IPS-18c (cell line): ENCODE measurements around the gene EXOC2.
"Not testable (repeated sequence)": the region's sequence is repeated elsewhere in the genome, so short reads cannot be mapped to it uniquely, and the experiment has no call there.

Source experiments
- H3K4me3 ChIP-seq: 2 replicates; pipeline ENCODE4 v1.7.0; 2013; ENCODE audit warnings: low read depth, mild to moderate bottlenecking, low read length, moderate library complexity; ENCODE audit not compliant: insufficient read depth
- H3K9me3 ChIP-seq: one replicate; pipeline ENCODE4 v1.6.1; 2013; ENCODE audit warnings: mild to moderate bottlenecking, low read length, moderate library complexity; ENCODE audit not compliant: control insufficient read depth, insufficient read depth

EXOC2 gene

DNA sequence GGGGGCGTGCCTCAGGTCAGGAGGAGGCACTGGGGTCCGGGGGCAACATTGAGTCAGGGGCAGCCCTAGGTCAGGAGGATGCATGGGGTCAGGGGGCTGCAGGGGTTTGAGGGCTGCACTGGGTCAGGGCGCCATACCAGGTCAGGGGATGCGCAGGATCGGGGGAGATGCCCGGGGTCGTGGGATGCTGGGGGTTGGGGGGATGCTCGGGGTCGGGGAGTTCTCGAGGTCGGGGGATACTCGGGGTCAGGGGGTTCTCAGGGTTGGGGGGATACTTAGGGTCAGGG lies 727 bp upstream of the EXOC2 start:
- H3K9me3 ChIP-seq = no peaks in the 10 kb centered on the region
- H3K4me3 ChIP-seq = peak overlapping the region; percentile 82; the same call in 1 of the 2 replicates

DNA sequence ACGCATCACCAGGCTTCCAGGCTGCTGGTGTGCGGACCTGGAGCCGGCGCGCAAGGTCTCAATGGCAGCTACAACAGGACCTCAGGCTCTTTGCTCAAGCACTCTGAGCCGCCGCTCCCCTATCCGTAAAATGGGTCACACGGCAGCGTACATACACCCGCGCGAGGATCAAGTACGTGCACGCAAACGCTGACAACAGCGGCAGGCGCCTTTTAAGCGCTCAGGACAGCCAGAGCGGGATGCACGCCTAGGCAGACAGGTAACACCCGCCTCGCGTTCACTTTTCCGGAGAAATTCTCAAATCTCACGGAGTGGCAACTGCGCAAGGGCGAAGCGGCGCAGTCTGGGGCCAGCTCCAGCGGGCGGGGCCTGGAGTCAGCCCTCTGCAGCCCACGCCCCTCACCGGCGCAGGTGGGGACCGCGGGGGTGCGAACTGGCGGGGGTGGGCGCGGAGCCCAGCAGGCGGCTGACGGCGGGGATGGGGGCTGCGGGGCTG lies 535 bp downstream of the EXOC2 start:
- H3K9me3 ChIP-seq = no peaks in the 10 kb centered on the region
- peak overlapping the region; percentile 82 for H3K4me3 ChIP-seq

DNA sequence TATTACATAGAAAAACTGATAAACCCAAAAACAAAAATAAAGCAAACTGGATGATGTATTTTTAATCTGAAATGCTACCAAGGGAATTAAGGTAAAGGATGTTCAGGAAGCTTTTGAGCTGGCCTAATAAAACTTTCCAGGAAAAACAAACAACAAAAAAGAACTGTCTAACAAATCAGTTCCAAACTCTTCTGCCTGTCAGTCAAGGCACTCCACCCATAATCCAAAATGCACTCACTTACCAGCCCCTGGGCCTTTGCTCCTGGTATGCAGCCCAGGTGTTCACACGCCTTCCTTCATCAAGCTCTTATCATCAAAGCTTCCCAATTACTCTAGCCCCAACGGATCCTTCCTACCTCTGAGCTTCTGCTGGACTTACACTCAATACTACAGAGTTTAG lies 3.7 kb downstream of the EXOC2 start:
- Histone ChIP-seq H3K9me3 (no peaks in the 10 kb centered on the region), H3K4me3 (no peak overlapping the region)

DNA sequence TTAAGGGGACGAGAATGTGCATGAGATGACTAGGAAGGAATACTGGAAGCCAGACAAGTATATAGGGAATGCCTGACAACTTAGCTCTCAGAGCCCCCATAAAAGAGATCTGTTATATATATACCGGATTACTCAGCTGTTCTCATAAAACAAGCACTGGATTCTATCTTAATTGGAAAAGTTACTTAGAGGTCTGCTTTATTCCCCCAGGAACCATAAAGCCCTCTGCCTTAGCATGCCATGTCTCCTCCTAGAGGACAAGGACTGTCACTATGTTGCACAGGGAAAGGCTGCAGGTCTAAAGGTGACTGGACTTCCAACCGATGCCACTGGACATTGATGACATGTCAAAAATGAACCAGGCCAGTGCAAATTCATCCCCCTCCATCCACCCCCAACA lies 6.4 kb downstream of the EXOC2 start:
- Histone ChIP-seq H3K4me3 (no peak overlapping the region), H3K9me3 (no peaks in the 10 kb centered on the region)

DNA sequence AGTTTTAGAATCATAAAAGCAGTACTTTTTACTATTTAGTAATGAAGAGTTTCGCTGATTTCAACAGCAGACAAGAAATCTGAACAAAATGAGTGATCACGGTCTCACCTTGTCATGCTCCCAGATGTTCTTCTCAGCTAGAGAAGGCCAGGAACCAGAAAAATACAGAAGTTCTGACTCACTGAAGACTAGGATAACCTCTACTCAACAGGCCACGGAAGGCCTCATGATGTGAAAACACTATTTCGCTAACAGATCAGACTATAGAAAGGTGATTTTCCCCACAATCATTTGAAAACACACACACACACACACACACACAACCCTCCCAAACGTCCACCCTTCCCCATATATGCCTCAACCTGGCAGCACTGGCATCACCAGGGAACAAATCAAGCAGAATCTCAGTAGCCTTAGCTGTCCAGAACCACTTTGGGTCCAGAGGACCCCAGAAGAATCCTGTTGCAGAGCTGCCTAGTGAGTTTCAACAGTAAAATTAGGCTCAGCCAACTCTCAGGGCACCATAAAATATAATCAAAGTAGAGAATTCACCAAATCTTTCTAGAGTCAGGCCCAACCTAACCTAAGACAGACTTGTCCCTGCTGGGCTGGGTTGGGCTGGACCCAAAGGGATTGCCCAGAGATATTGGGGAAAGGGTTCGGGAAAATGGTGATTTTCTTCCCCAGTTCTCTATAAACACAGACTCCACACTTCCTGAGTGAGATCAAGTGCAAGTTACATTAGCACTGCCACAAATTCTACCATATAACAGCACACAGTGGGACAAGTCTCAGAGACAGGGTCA lies 7.9 kb downstream of the EXOC2 start:
- Histone ChIP-seq H3K4me3 (no peak overlapping the region), H3K9me3 (no peaks in the 10 kb centered on the region)

DNA sequence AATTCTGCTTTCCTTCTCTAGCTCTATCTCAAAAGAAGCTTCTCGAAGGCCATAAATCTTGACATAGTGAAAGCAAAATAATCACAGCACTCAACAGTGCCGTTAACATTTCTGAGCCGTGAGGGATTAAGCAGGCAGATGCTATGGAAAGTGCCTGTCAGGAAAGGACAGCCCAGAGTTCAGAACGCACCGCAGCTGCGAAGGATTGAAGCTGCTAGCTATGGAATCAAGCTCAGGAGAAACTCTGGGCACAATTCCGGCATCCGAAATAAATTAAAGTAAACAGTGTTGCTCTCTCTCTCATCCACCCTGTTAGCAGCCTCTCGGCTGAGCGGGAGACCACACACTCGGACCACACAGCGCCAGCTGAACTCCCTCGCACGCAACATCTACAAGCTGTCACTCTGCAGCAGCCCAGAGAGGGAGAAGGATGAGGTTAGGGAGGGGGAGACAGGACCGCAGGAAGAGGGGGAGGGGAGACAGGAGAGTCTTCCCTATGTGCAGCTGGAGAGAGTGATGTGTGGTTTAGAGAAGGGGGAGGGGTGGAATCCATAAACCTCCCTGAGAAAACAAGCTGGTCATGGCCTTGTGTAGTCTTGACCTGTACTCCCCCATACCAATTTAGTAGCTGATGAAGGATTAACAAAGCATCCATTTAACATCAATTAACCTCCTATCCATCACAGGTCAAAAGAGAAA lies 9.0 kb downstream of the EXOC2 start:
- no peaks in the 10 kb centered on the region for H3K9me3 ChIP-seq
- no peak overlapping the region for H3K4me3 ChIP-seq

GRCh38 chr6:680666-681340 lies 12.1 kb downstream of the EXOC2 start:
- Histone ChIP-seq H3K9me3 (no peaks in the 10 kb centered on the region), H3K4me3 (no peak overlapping the region)

DNA sequence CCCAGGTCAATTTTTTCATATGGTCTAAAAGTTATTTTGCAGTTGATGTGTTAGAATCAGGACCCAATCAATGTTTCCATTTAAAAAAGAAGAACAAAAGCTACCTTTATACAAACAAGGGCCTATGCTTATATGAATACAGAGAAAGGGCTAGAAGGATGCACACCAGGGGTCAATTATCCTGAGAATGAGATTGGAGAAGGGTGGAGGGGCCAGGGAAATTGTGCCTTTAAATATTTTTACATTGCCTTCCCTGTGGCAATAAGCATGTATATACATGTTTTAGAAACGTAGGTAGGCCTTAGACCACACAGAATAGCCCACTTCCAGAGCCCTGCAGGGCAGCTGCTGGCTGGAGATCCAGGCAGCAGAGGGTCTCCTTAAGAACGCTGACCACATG lies 12.7 kb downstream of the EXOC2 start:
- Histone ChIP-seq H3K9me3 (no peaks in the 10 kb centered on the region), H3K4me3 (no peak overlapping the region)

- Histone ChIP-seq H3K9me3 (no peaks in the 10 kb centered on the region), H3K4me3 (no peak overlapping the region)
Observed at GRCh38 chr6:679282-679681, 13.7 kb downstream of the EXOC2 start.

GRCh38 chr6:678520-678919 lies 14.4 kb downstream of the EXOC2 start:
- Histone ChIP-seq H3K4me3 (no peak overlapping the region), H3K9me3 (no peaks in the 10 kb centered on the region)

DNA sequence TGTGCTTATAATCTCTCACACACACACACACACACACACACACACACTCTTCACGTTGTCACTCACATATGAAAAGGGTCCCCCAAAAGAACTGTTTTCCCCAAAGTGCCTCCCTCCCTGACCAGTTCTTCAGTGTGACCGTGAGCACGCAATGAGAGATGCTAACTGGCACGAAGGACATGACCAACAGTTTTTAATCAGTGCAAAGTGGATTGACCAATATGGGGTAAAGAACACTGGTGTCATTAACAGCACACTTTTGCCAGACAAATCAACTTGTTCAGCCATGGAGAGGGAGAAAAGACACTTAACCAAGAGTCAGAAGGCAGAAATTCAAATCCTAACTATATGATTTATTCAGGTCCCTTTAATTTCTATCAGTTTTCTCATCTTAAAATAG lies 15.0 kb downstream of the EXOC2 start:
- Histone ChIP-seq H3K4me3 (no peak overlapping the region), H3K9me3 (no peaks in the 10 kb centered on the region)

GRCh38 chr6:674956-675355 lies 18.0 kb downstream of the EXOC2 start:
- Histone ChIP-seq H3K9me3 (peaks cover 4% of the 10 kb centered on the region), H3K4me3 (no peak overlapping the region)

DNA sequence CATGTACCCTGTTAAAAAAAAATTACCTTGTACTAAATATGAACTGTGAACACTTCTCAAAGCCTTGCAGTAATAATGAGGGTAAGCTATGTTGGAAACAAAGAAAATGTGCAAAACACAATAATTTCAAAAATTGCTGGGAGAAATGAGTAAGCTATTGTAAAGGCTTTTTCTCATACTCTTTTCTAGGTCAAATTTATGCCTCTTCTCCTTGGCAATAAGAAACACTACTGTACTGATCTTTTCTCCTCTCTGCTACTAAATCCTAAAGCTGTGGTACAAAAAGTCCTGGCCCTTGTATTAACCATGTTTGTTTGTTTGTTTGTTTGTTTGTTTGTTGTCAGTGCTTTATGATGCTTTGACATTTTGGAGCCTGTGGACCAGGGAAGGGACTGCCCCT lies 18.5 kb downstream of the EXOC2 start:
- peaks cover 4% of the 10 kb centered on the region for H3K9me3 ChIP-seq
- H3K4me3 ChIP-seq = no peak overlapping the region

DNA sequence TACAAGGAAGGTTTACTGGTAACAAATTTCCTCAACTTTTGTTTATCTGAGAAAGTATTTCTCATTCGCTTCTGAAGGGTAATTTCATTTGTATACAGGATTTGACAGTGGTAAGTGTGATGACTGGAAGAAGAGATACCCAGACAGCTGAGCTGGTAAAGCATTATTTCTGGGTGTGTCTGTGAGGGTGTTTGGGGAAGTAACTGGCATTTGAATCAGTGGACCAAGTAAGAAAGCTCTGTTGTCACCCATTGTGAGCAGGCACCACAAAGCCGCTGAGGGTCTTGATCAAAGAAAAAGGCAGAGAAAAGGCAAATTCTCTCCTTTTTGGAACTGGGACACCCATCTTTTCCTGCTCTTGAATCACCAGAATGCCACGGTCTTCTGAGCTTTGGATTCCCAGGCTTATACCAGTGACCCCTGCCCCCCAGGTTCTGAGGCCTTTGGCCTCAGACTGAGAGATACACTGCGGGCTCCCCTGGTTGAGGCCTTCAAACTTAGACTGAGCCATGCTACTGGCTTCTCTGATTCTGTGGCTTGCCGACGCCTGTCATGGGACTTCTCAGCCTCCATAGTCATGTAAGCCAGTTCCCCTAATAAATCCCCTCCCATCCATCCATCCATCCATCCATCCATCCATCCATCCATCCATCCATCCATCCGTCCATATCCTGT lies 25.5 kb downstream of the EXOC2 start:
- peaks cover 3% of the 10 kb centered on the region for H3K9me3 ChIP-seq
- H3K4me3 ChIP-seq = no peak overlapping the region

GRCh38 chr6:665403-666267 lies 27.3 kb downstream of the EXOC2 start:
- no peaks in the 10 kb centered on the region for H3K9me3 ChIP-seq

GRCh38 chr6:663788-664187 lies 29.2 kb downstream of the EXOC2 start:
- H3K9me3 ChIP-seq, H3K4me3 ChIP-seq: not testable (repeated sequence)

More at GRCh38 chr6:665403-666267, 27.3 kb downstream of the EXOC2 start:
- H3K4me3 ChIP-seq = no peak overlapping the region
